ENCODE results near the gene WDR1. TPM values are rescaled to one million over a fixed set of nuclear protein-coding genes. Genes with fewer than 3 reads are reported as not detected.

The WDR1 gene
- total RNA-seq, 1 experiment from 2014 or later, result 367 TPM

- Histone ChIP-seq H3K14ac (ENCODE audit: insufficient read depth, low read length) (no peak overlapping the region), H2BK20ac (ENCODE audit: low read depth, low read length, poor library complexity, severe bottlenecking) (no peak overlapping the region), H4K5ac (ENCODE audit: insufficient read length, low read depth, low read length) (no peak overlapping the region), H3K27ac (ENCODE audit: insufficient read length, low read depth, low read length) (no peak overlapping the region), H2BK5ac (ENCODE audit: insufficient read length, low read length) (no peak overlapping the region), H4K8ac (replicated peaks; ENCODE audit: insufficient read length, low read depth, low read length) (no peak overlapping the region), H2BK120ac (ENCODE audit: low read depth, low read length, poor library complexity, severe bottlenecking) (no peak overlapping the region), H3K79me2 (ENCODE audit: insufficient read depth, low read length) (peaks cover 88% of the 10 kb centered on the region), H3K9ac (ENCODE audit: extremely low read depth, insufficient read length, low read length) (no peak overlapping the region), H3K4me1 (ENCODE audit: insufficient read depth, low read length) (peaks cover 15% of the 10 kb centered on the region; the same call in 1 of the 2 replicates), H4K91ac (ENCODE audit: insufficient read length, low read depth, low read length) (no peak overlapping the region), H3T11ph (ENCODE audit: low read length) (no peak overlapping the region), H4K20me1 (ENCODE audit: control insufficient read depth, insufficient read depth, insufficient read length) (peaks cover 2% of the 10 kb centered on the region), H2AK5ac (ENCODE audit: insufficient read length, low read length) (no peak overlapping the region), H3K56ac (ENCODE audit: insufficient read length, low read depth, low read length) (no peak overlapping the region), H3K27me3 (ENCODE audit: insufficient read depth, low read length) (no peaks in the 10 kb centered on the region), H3K79me1 (ENCODE audit: insufficient read depth, low read depth, low read length, poor library complexity, severe bottlenecking) (peaks cover 2% of the 10 kb centered on the region), H2BK12ac (ENCODE audit: insufficient read length, low read depth, low read length) (no peak overlapping the region), H3K4me2 (ENCODE audit: insufficient read depth, insufficient read length, low read length) (no peak overlapping the region), H3K9me3 (ENCODE audit: control insufficient read depth, low read depth, low read length) (no peaks in the 10 kb centered on the region), H3K4ac (ENCODE audit: low read depth, low read length) (no peak overlapping the region), H3K23me2 (ENCODE audit: insufficient read length, low read depth, low read length, poor library complexity, severe bottlenecking) (no peaks in the 10 kb centered on the region), H3K18ac (ENCODE audit: insufficient read length, low read depth, low read length) (no peak overlapping the region), H3K23ac (ENCODE audit: insufficient read length, low read depth, low read length) (no peak overlapping the region), H2AFZ (ENCODE audit: low read length) (no peak overlapping the region), H2BK15ac (ENCODE audit: low read depth, low read length) (no peak overlapping the region)
- peaks cover 56 to 70% (median 66%) of the 10 kb centered on the region in 3 experiments for H3K36me3 Mint-ChIP-seq (ENCODE audit: insufficient read depth in 1 of 3, low read depth in 3 of 3)
- no peaks in the 10 kb centered on the region; a peak in 1 of 5 replicates for H3K9me3 Mint-ChIP-seq
- no peak for TF ChIP-seq CTCF (conservative IDR thresholded peaks at IDR 0.05)
- no peak overlapping the region for H3K4me3 Mint-ChIP-seq
- no CpG with 5 or more reads among the region's 19 CpGs for WGBS (ENCODE audit: extremely low coverage, insufficient read length, low lambda C conversion rate)
- no peaks in the 10 kb centered on the region; the same call in 1 of the 2 replicates for H3K27me3 Mint-ChIP-seq (ENCODE audit: low read depth)
- H3K4me1 Mint-ChIP-seq, result peaks cover 83 to 91% of the 10 kb centered on the region in 2 experiments
- peak overlapping the region; percentile 81 to 94 (median 87) for H3K27ac Mint-ChIP-seq
- no peak for DNase-seq
Measured at GRCh38 chr4:10107111-10108091, 9.2 kb downstream of the WDR1 start.

Measured in H9 (cell line).